Activated CD4-positive, alpha-beta memory T cell treated with anti-CD3 and anti-CD28 coated beads, Interleukin-2, amount 10 ng/mL, durations not matched to agents 7 days and 5 days (primary cell): ENCODE data around the gene SLC11A1. TPM values are rescaled to one million over a fixed set of nuclear protein-coding genes. Genes with fewer than 3 reads are reported as not detected.

Experiments
- CTCF ChIA-PET: fragments of 350-600 bp; sonication (Branson Sonifier 250); formaldehyde crosslinking; loops from one replicate; lab custom pipeline; 2021; ENCODE audit warnings: antibody characterized with exemption, inconsistent platforms; lab: Charles Lee
- POLR2A ChIA-PET: fragments of 350-600 bp; sonication (Branson Sonifier 250); formaldehyde crosslinking; loops from one replicate; lab custom pipeline; 2021; ENCODE audit warnings: antibody characterized with exemption; lab: Charles Lee
- DNase-seq: peaks from one replicate; pipeline ENCODE4 v3.0.0-alpha.2; 2020
- H3K27ac Mint-ChIP-seq: one replicate; pipeline ENCODE4 v1.8.0; 2021; ENCODE audit warnings: mild to moderate bottlenecking, mixed read lengths
- H3K27me3 Mint-ChIP-seq: one replicate; pipeline ENCODE4 v1.8.0; 2021; ENCODE audit warnings: mixed read lengths
- H3K36me3 Mint-ChIP-seq: one replicate; pipeline ENCODE4 v1.8.0; 2021; ENCODE audit warnings: low read depth, mixed read lengths
- H3K4me1 Mint-ChIP-seq: one replicate; pipeline ENCODE4 v1.8.0; 2021; ENCODE audit warnings: mixed read lengths
- H3K4me3 Mint-ChIP-seq: one replicate; pipeline ENCODE4 v1.8.0; 2021; ENCODE audit warnings: mild to moderate bottlenecking, mixed read lengths
- H3K9me3 Mint-ChIP-seq: one replicate; pipeline ENCODE4 v1.8.0; 2021; ENCODE audit warnings: mixed read lengths
- total RNA-seq, 2 experiments: library from RNA; stranded (reverse); gene quantifications; one replicate each; pipeline ENCODE4 v1.2.3, GENCODE V29; 2021

Gene SLC11A1
- total RNA-seq, 2 experiments from 2014 or later: 0.13 to 0.25 TPM

DNA sequence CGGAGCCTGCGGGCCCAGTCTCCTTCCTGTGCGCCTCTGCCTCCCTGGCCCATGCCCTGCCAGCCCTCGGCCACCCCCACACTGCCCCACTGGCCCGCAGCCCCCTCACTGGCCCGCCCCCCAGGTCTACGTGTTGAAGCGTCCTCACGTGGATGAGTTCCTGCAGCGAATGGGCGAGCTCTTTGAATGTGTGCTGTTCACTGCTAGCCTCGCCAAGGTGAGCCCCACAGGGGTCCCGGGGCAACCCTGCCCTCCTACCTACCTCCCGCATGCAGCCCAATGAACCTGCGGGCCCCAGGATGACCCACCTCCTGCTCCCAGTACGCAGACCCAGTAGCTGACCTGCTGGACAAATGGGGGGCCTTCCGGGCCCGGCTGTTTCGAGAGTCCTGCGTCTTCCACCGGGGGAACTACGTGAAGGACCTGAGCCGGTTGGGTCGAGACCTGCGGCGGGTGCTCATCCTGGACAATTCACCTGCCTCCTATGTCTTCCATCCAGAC lies 20.9 kb downstream of the SLC11A1 start:
- ChIA-PET CTCF (interaction anchor here (1.3 kb wide), 1 partner anchor 63 kb away, joined by 3 read pairs; no protein-coding TSS in a partner anchor), POLR2A (no interaction called here)
- Mint-ChIP-seq H3K27me3 (no peaks in the 10 kb centered on the region), H3K36me3 (peaks cover 45% of the 10 kb centered on the region), H3K27ac (peak overlapping the region; percentile 70), H3K4me1 (peaks cover 65% of the 10 kb centered on the region), H3K4me3 (peak overlapping the region; percentile 13), H3K9me3 (no peaks in the 10 kb centered on the region)
- DNase-seq: no peak

DNA sequence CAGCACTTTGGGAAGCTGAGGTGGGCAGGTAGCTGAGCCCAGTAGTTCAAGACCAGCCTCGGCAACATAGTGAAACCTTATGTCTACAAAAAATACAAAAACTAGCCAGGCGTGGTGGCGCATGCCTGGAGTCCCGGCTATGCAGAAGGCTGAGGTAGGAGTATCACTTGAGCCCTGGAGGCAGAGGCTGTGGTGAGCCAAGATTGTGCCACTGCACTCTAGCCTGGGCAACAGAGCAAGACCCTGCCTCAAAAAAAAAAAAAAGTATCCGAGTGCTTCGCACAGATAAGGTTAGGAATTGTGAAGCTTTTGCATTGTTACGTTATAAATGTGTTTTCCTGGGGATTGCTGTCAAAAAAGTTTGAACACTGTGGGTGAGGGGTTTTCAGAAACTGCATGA lies 21.7 kb downstream of the SLC11A1 start:
- ChIA-PET CTCF (interaction anchor here (1.1 to 1.3 kb wide), 2 partner anchors 62 to 112 kb away, joined by 3 read pairs; no protein-coding TSS in a partner anchor), POLR2A (interaction anchor here (0.9 to 6.0 kb wide), 2 partner anchors 8 to 106 kb away, joined by 3 to 71 read pairs; no protein-coding TSS in a partner anchor)
- H3K4me1 Mint-ChIP-seq: peaks cover 67% of the 10 kb centered on the region
- no peaks in the 10 kb centered on the region for H3K27me3 Mint-ChIP-seq
- no peak for DNase-seq
- H3K9me3 Mint-ChIP-seq: no peaks in the 10 kb centered on the region
- peak overlapping the region; percentile 70 for H3K27ac Mint-ChIP-seq
- peak overlapping the region; percentile 27 for H3K4me3 Mint-ChIP-seq
- H3K36me3 Mint-ChIP-seq: peaks cover 44% of the 10 kb centered on the region

- peak overlapping the region; percentile 70 for H3K27ac Mint-ChIP-seq
- peaks cover 67% of the 10 kb centered on the region for H3K4me1 Mint-ChIP-seq
- peak overlapping the region; percentile 10 for H3K4me3 Mint-ChIP-seq
- no peak for DNase-seq
- no peaks in the 10 kb centered on the region for H3K9me3 Mint-ChIP-seq
- H3K27me3 Mint-ChIP-seq: no peaks in the 10 kb centered on the region
- CTCF ChIA-PET: interaction anchor here (1.0 to 3.3 kb wide), 4 partner anchors 8 to 119 kb away, joined by 3 to 21 read pairs (median 3); no protein-coding TSS in a partner anchor
- H3K36me3 Mint-ChIP-seq: peaks cover 44% of the 10 kb centered on the region
- POLR2A ChIA-PET: interaction anchor here (0.6 to 6.0 kb wide), 4 partner anchors 9 to 826 kb away, joined by 3 to 71 read pairs (median 4); partner anchors contain the start of genes BCS1L and ZNF142
These were observed 22.4 kb downstream of the SLC11A1 start for GRCh38 chr2:218404351-218405085.

DNA sequence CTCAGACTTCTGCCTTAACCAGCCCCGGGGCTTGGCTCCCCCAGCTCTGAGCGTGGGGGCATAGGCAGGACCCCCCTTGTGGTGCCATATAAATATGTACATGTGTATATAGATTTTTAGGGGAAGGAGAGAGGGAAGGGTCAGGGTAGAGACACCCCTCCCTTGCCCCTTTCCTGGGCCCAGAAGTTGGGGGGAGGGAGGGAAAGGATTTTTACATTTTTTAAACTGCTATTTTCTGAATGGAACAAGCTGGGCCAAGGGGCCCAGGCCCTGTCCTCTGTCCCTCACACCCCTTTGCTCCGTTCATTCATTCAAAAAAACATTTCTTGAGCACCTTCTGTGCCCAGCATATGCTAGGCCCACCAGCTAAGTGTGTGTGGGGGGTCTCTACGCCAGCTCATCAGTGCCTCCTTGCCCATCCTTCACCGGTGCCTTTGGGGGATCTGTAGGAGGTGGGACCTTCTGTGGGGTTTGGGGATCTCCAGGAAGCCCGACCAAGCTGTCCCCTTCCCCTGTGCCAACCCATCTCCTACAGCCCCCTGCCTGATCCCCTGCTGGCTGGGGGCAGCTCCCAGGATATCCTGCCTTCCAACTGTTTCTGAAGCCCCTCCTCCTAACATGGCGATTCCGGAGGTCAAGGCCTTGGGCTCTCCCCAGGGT lies 23.1 kb downstream of the SLC11A1 start:
- peaks cover 42% of the 10 kb centered on the region for H3K36me3 Mint-ChIP-seq
- DNase-seq: no peak
- H3K27me3 Mint-ChIP-seq: no peaks in the 10 kb centered on the region
- H3K9me3 Mint-ChIP-seq: no peaks in the 10 kb centered on the region
- peak overlapping the region; percentile 83 for H3K27ac Mint-ChIP-seq
- POLR2A ChIA-PET: interaction anchor here (0.6 to 6.0 kb wide), 6 partner anchors 10 to 825 kb away, joined by 3 to 71 read pairs (median 5); partner anchors contain the start of genes BCS1L and ZNF142
- CTCF ChIA-PET: interaction anchor here (0.9 to 3.3 kb wide), 7 partner anchors 9 to 134 kb away, joined by 3 to 21 read pairs (median 3); no protein-coding TSS in a partner anchor
- H3K4me3 Mint-ChIP-seq: peak overlapping the region; percentile 57
- H3K4me1 Mint-ChIP-seq: peaks cover 67% of the 10 kb centered on the region

DNA sequence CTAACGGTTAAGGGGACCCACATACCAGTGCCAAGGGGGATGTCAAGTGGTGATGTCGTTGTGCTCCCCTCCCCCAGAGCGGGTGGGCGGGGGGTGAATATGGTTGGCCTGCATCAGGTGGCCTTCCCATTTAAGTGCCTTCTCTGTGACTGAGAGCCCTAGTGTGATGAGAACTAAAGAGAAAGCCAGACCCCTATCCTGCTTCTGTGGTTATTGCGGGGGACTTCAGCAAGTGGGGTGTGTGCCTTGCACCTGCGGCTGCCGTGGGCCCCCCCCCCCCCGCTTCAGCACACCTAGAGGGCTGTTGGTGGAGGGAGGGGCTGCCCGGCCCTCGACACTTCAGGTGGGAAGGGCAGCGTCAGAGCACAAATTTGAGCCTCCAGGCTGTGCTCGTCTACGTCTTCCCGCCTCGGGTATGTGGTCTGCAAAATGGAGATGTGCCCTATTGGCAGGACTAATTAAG lies 23.7 kb downstream of the SLC11A1 start:
- POLR2A ChIA-PET: interaction anchor here (1.2 to 6.0 kb wide), 6 partner anchors 10 to 253 kb away, joined by 4 to 71 read pairs (median 5); partner anchors contain the start of genes BCS1L and ZNF142
- Mint-ChIP-seq H3K36me3 (peaks cover 42% of the 10 kb centered on the region), H3K27me3 (no peaks in the 10 kb centered on the region), H3K27ac (peak overlapping the region; percentile 83), H3K4me3 (peak overlapping the region; percentile 57), H3K9me3 (no peaks in the 10 kb centered on the region), H3K4me1 (peaks cover 67% of the 10 kb centered on the region)
- CTCF ChIA-PET: interaction anchor here (0.9 to 3.3 kb wide), 7 partner anchors 9 to 134 kb away, joined by 3 to 21 read pairs (median 3); no protein-coding TSS in a partner anchor
- DNase-seq: peak; percentile 43

DNA sequence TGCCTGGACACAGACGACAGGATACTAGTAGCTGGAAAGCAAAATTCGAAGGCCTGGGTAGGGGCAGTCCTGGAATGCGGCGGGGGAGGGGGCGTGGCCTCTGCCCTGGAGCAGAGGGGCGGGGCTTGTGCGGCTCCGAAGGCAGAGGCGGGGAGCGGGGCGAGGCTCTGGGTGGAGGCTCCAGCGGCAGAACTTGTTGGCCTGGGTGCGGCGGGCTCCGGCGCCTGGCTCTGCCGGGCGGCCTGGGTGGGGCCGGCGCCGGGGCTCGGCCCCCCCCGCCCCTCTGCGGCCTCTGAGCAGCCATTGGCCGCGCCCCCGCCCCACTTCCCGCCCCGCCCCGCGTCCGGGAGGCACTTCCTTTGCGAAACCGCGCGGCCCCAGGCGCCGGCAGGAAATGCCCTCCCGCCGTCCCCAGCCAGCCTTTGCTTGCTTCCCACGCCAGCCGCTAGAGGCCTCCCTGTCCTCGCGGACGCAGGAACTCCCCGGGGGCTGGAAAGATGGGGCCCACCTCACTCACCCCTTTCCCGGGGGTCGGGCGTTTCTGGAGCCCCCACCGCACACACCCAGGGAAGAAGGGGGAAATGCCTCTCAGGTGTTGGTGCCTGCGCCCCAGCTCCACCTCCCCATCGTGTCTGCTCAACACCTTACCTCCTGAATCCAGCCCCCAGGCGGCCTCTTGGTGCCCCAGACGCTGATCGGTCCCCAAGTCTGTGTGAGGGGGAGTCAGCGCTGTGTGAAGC lies 24.3 kb downstream of the SLC11A1 start:
- peaks cover 64% of the 10 kb centered on the region for H3K4me1 Mint-ChIP-seq
- H3K36me3 Mint-ChIP-seq: peaks cover 39% of the 10 kb centered on the region

GRCh38 chr2:218406949-218407618 lies 25.0 kb downstream of the SLC11A1 start:
- Mint-ChIP-seq H3K36me3 (peaks cover 33% of the 10 kb centered on the region), H3K9me3 (no peaks in the 10 kb centered on the region), H3K4me1 (peaks cover 57% of the 10 kb centered on the region), H3K27ac (peak overlapping the region; percentile 86), H3K4me3 (peak overlapping the region; percentile 68), H3K27me3 (no peaks in the 10 kb centered on the region)
- ChIA-PET CTCF (interaction anchor here (0.8 to 3.3 kb wide), 6 partner anchors 11 to 135 kb away, joined by 3 to 21 read pairs (median 4); no protein-coding TSS in a partner anchor), POLR2A (interaction anchor here (0.6 to 6.0 kb wide), 8 partner anchors 10 to 252 kb away, joined by 3 to 71 read pairs (median 4); partner anchors contain the start of genes BCS1L, PLCD4 and ZNF142)
- DNase-seq: peak; percentile 67

More for the DNA sequence above, 24.3 kb downstream of the SLC11A1 start:
- POLR2A ChIA-PET: interaction anchor here (0.6 to 6.0 kb wide), 11 partner anchors 10 to 253 kb away, joined by 3 to 71 read pairs (median 4); partner anchors contain the start of genes BCS1L, PLCD4 and ZNF142
- no peaks in the 10 kb centered on the region for H3K9me3 Mint-ChIP-seq
- H3K27me3 Mint-ChIP-seq: no peaks in the 10 kb centered on the region
- CTCF ChIA-PET: interaction anchor here (0.8 to 3.3 kb wide), 6 partner anchors 10 to 135 kb away, joined by 3 to 21 read pairs (median 4); no protein-coding TSS in a partner anchor
- peak; percentile 97 for DNase-seq
- peak overlapping the region; percentile 86 for H3K27ac Mint-ChIP-seq
- H3K4me3 Mint-ChIP-seq: peak overlapping the region; percentile 68

DNA sequence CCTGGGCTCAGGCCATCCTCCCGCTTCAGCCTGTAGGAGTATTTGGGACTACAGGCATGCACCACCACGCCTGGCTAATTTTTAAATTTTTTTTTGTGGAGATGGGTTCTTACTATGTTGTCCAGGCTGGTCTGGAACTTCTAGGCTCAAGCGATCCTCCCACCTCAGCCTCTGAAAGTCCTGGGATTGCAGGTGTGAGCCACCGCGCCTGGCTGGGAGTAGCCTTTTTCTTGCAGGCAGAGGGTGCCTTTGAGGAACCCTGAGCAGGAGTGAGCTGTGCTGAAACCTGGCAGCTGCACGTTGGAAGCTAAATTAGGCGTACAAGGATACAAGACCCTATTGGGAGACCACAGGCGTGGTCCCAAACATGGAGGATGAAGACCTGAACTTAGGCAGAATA lies 25.6 kb downstream of the SLC11A1 start:
- POLR2A ChIA-PET: interaction anchor here (1.1 to 6.0 kb wide), 3 partner anchors 8 to 12 kb away, joined by 4 to 71 read pairs (median 5); partner anchors contain the start of gene VIL1
- CTCF ChIA-PET: interaction anchor here (1.0 to 1.1 kb wide), 2 partner anchors 57 to 59 kb away, joined by 3 to 6 read pairs; no protein-coding TSS in a partner anchor
- DNase-seq: no peak
- peaks cover 56% of the 10 kb centered on the region for H3K4me1 Mint-ChIP-seq
- no peaks in the 10 kb centered on the region for H3K27me3 Mint-ChIP-seq
- no peaks in the 10 kb centered on the region for H3K9me3 Mint-ChIP-seq
- peak overlapping the region; percentile 21 for H3K27ac Mint-ChIP-seq
- H3K36me3 Mint-ChIP-seq: peaks cover 28% of the 10 kb centered on the region
- H3K4me3 Mint-ChIP-seq: no peak overlapping the region

GRCh38 chr2:218418321-218418716 lies 36.2 kb downstream of the SLC11A1 start:
- H3K4me3 Mint-ChIP-seq: no peak overlapping the region
- H3K27ac Mint-ChIP-seq: no peak overlapping the region
- no peaks in the 10 kb centered on the region for H3K36me3 Mint-ChIP-seq
- H3K9me3 Mint-ChIP-seq: no peaks in the 10 kb centered on the region
- POLR2A ChIA-PET: no interaction called here
- no peaks in the 10 kb centered on the region for H3K27me3 Mint-ChIP-seq
- CTCF ChIA-PET: no interaction called here
- no peak for DNase-seq
- no peaks in the 10 kb centered on the region for H3K4me1 Mint-ChIP-seq

GRCh38 chr2:218418717-218419458 lies 36.8 kb downstream of the SLC11A1 start, which contains the start of gene VIL1:
Gene VIL1 (plus strand): TSS chr2:218419123. CDS start chr2:218423779, 4,656 bp downstream.
- H3K4me1 Mint-ChIP-seq: no peaks in the 10 kb centered on the region
- no peaks in the 10 kb centered on the region for H3K27me3 Mint-ChIP-seq
- no peaks in the 10 kb centered on the region for H3K9me3 Mint-ChIP-seq
- no peaks in the 10 kb centered on the region for H3K36me3 Mint-ChIP-seq
- no peak within 1 kb of the TSS for H3K4me3 Mint-ChIP-seq
- no peak for DNase-seq
- CTCF ChIA-PET: interaction anchor here (0.6 kb wide), 1 partner anchor 125 kb away, joined by 5 read pairs; no protein-coding TSS in a partner anchor
- POLR2A ChIA-PET: interaction anchor here (1.3 kb wide), 1 partner anchor 11 kb away, joined by 4 read pairs; no protein-coding TSS in a partner anchor
- H3K27ac Mint-ChIP-seq: no peak within 1 kb of the TSS
